NB4 (cell line): Measurements from ENCODE around the gene CLEC2A.
A peak's percentile ranks its signal among the peaks of the same experiment; 100 is the strongest.

Source experiments
- DNase-seq: peaks from one replicate; pipeline ENCODE4 v3.0.0; 2010; ENCODE audit warnings: low read depth
- H3K4me3 ChIP-seq: one replicate; pipeline ENCODE4 v1.5.1; 2011; ENCODE audit warnings: mild to moderate bottlenecking, low read depth, low read length, moderate library complexity
- CTCF ChIP-seq: IDR thresholded peaks from one replicate; pipeline ENCODE4 v1.5.1; 2012; ENCODE audit warnings: low read depth, low read length
- MAX ChIP-seq: IDR thresholded peaks from 2 replicates; pipeline ENCODE4 v1.6.1; 2011; ENCODE audit warnings: low read depth, low read length
- MYC ChIP-seq: IDR thresholded peaks from 2 replicates; pipeline ENCODE4 v1.6.1; 2011; ENCODE audit warnings: low read depth, low read length
- POLR2A ChIP-seq: IDR thresholded peaks from 2 replicates; pipeline ENCODE4 v1.6.1; 2011; ENCODE audit warnings: mild to moderate bottlenecking; ENCODE audit not compliant: insufficient read length; ENCODE audit errors: extremely low read depth

Gene CLEC2A

DNA sequence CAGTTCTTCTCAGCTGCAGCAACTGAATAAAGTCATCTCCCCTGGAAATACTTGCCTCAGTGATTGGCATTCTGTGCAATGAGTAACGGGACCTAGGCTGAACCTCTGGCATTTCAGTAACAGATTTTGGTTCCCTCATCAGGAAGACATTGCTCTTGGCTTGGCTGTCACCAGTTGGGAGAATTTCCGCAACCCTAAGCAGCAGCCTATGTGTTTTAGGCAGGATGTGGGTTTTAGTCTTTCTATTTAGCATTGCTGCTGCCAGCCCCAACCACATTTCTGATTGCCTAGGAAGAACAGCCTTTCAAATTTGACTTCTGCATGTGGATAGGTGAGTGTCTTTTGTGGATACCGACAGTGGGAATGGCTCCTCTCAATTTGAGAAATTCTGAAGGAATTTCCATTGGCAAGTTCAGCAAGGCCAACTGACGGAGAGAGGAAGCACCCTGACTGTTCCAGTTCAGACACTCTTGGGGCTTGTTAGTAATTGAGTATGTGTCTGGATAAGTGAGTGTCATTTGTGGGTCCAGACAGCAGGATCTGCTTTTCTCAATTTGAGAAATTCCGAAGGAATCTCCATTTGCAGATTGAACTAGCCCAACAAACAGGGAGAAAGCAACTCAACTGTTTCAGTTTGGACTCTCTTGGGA is 19.0 kb upstream of the CLEC2A start:
- TF ChIP-seq POLR2A (no peak), MAX (no peak), CTCF (no peak), MYC (no peak)
- peak; percentile 24 for DNase-seq
- no peak overlapping the region for H3K4me3 ChIP-seq

DNA sequence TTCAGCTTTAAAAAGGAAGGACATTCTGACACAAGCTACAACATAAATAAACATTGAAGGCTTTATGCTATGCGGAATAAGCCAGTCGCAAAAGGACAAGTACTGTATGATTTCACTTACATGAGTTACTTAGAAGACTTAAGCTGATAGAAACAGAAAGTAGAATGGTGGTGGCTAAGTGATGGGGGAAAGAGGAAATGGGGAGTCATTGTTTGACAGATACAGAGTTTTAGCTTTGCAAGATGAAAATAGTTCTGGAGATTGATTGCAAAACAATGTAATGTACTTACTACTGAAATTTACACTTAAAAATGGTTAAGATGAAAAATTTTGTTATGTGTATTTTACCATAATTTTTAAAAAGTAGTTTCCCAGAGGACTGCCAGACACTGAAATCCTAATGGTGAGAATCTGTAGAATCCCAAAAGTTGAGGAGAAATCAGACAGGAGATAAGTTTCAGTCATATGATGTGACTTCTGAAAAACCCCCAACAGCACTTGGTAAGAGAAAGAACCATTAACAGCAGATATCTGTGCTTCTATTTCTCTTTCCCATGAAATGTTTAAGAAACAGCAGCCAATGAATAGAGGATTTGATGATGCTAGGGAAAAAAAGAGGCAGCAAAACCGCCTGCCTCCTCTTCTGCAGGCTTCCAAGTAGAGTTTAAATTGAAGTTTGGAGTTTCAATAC is 16.6 kb upstream of the CLEC2A start:
- TF ChIP-seq POLR2A: no peak
- TF ChIP-seq CTCF: no peak
- TF ChIP-seq MAX: no peak
- no peak for TF ChIP-seq MYC

GRCh38 chr12:9947674-9948073 is 15.5 kb upstream of the CLEC2A start:
- TF ChIP-seq POLR2A (no peak), CTCF (no peak), MYC (no peak), MAX (no peak)
- DNase-seq: no peak
- no peak overlapping the region for H3K4me3 ChIP-seq

More for the DNA sequence above, 16.6 kb upstream of the CLEC2A start:
- H3K4me3 ChIP-seq: no peak overlapping the region
- peak; percentile 26 for DNase-seq

GRCh38 chr12:9944391-9944790 is 12.2 kb upstream of the CLEC2A start:
- DNase-seq: no peak
- TF ChIP-seq MAX: no peak

GRCh38 chr12:9943240-9943639 is 11.1 kb upstream of the CLEC2A start:
- DNase-seq: no peak
- H3K4me3 ChIP-seq: no peak overlapping the region
- no peak for TF ChIP-seq MYC
- TF ChIP-seq POLR2A: no peak
- TF ChIP-seq MAX: no peak
- TF ChIP-seq CTCF: no peak

More at GRCh38 chr12:9944391-9944790, 12.2 kb upstream of the CLEC2A start:
- no peak overlapping the region for H3K4me3 ChIP-seq

DNA sequence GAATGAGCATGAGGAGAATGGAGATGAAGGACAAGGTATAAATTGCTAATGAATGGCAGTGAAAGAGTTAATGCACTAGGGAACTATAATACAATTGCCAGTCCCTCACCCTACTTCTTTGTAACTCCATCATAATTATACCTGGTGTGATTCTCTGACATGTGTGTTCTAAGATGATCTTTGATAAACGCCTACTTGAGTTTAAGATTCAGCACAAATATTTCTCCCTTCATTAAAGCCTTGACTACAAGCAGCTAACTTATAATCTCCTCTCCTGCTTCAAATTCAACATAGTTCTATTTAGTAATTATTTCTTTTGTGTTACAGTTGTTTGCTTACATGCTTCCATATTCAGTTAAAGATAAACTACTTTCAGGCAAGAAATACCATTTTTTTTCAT is 9.7 kb upstream of the CLEC2A start:
- TF ChIP-seq MYC (no peak), POLR2A (no peak), MAX (no peak), CTCF (no peak)
- DNase-seq: no peak
- no peak overlapping the region for H3K4me3 ChIP-seq
